ENCODE measurements around the gene FKBP8. TPM values are rescaled to one million over a fixed set of nuclear protein-coding genes. Genes with fewer than 3 reads are reported as not detected.
"Not testable (repeated sequence)": the region's sequence is repeated elsewhere in the genome, so short reads cannot be mapped to it uniquely, and the experiment has no call there.

FKBP8 gene
- 100 to 1,000 TPM; 326 to 536 TPM for total RNA-seq

- Histone ChIP-seq H3K9me3 (no peaks in the 10 kb centered on the region), H3K27ac (peak within 1 kb of the TSS; percentile 89 to 90), H3K36me3 (peaks cover 0 to 5% of the 10 kb centered on the region in 2 donors), H3K4me1 (replicated peaks) (peaks cover 5% of the 10 kb centered on the region), H3K27me3 (replicated peaks; ENCODE audit: insufficient read depth) (no peaks in the 10 kb centered on the region), H3K4me3 (peak within 1 kb of the TSS; percentile 81 to 93)
- DNase-seq (ENCODE audit: low spot score) = peak; percentile 92
- TF ChIP-seq POLR2A (IDR thresholded peaks at IDR 0.05) (peak; percentile 28), POLR2AphosphoS5 (IDR thresholded peaks at IDR 0.05) (peak; percentile 72)
- TF ChIP-seq, protein P1, sequence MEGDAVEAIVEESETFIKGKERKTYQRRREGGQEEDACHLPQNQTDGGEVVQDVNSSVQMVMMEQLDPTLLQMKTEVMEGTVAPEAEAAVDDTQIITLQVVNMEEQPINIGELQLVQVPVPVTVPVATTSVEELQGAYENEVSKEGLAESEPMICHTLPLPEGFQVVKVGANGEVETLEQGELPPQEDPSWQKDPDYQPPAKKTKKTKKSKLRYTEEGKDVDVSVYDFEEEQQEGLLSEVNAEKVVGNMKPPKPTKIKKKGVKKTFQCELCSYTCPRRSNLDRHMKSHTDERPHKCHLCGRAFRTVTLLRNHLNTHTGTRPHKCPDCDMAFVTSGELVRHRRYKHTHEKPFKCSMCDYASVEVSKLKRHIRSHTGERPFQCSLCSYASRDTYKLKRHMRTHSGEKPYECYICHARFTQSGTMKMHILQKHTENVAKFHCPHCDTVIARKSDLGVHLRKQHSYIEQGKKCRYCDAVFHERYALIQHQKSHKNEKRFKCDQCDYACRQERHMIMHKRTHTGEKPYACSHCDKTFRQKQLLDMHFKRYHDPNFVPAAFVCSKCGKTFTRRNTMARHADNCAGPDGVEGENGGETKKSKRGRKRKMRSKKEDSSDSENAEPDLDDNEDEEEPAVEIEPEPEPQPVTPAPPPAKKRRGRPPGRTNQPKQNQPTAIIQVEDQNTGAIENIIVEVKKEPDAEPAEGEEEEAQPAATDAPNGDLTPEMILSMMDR (IDR thresholded peaks at IDR 0.05) = peak in 1 of 4 experiments; percentile 4
- WGBS = under 1% methylated on average over 61 of the region's 86 CpGs
- intact Hi-C loops (cut with DNase I) = no loop called here
These were observed at the start of gene FKBP8 for GRCh38 chr19:18542941-18543813. FKBP8 (minus strand) TSS chr19:18543573; CDS start chr19:18541970, 1,603 bp downstream.

GRCh38 chr19:18592732-18593131, 49.4 kb upstream of the FKBP8 start:
- H3K36me3 ChIP-seq; H3K27ac ChIP-seq; H3K27me3 ChIP-seq (replicated peaks; ENCODE audit: insufficient read depth); H3K9me3 ChIP-seq; DNase-seq (ENCODE audit: low spot score); H3K4me1 ChIP-seq (replicated peaks); H3K4me3 ChIP-seq; intact Hi-C loops (cut with DNase I): not testable (repeated sequence)
- 84% methylated on average over 5 of the region's 5 CpGs for WGBS

- intact Hi-C loops (cut with DNase I) = no loop called here
- peaks cover 10% of the 10 kb centered on the region for H3K4me1 ChIP-seq (replicated peaks)
- H3K27me3 ChIP-seq (replicated peaks; ENCODE audit: insufficient read depth) = no peaks in the 10 kb centered on the region
- no peak overlapping the region for H3K27ac ChIP-seq
- peaks cover 0 to 3% of the 10 kb centered on the region in 2 donors for H3K36me3 ChIP-seq
- TF ChIP-seq, protein P1 (IDR thresholded peaks at IDR 0.05) = no peak
- TF ChIP-seq POLR2A (IDR thresholded peaks at IDR 0.05) (no peak), POLR2AphosphoS5 (IDR thresholded peaks at IDR 0.05) (no peak)
- no peak for DNase-seq (ENCODE audit: low spot score)
- no peaks in the 10 kb centered on the region for H3K9me3 ChIP-seq
- H3K4me3 ChIP-seq = no peak overlapping the region
- 87% methylated on average over 22 of the region's 22 CpGs for WGBS
These were observed 48.5 kb upstream of the FKBP8 start for GRCh38 chr19:18591735-18592385.

DNA sequence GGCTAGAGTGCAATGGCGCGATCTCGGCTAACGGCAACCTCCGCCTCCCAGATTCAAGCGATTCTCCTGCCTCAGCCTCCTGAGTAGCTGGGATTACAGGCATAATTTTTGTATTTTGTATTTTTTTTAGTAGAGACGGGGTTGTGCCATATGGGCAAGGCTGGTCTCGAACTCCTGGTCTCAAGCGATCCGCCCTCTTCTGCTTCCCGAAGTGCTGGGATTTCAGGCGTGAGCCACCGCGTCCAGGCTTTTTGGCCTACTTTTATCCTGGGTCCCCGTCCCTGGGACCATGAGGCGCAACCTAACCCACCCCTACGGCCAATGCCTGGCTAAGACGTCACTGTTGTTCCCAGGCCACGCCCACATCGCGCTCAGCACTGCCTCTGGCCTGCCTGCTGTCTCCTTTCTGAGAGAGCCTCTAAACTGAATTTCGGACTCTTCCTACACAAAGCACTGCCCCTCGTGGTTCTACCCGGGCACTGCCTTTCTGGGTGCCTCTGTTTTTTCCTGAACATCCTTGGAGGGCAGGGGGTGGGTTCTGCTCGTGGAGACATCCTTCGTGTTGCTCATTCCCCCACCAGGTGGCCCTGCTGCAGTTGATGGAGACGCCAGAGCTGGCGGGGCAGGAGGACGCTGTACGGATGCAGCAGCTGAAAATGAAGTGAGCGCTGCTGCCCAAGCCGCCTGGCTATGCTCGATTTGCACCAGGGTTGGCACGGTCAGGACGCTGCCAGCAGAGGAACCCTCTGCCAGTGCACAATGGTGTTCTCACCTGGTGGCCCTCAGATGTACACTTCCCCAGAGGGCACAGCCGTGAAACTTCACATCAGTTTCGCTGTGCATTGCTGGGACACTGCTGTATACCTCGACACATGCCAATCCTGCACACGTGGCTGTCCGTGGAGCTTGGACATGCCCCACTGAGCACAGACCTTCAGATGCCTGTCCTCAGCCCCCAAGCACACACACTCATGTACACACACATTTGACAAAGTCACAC, 47.2 kb upstream of the FKBP8 start:
- TF ChIP-seq POLR2A (IDR thresholded peaks at IDR 0.05) = no peak
- TF ChIP-seq, protein P1 (IDR thresholded peaks at IDR 0.05) = no peak
- no peak for TF ChIP-seq POLR2AphosphoS5 (IDR thresholded peaks at IDR 0.05)
- intact Hi-C loops (cut with DNase I) = no loop called here
- Histone ChIP-seq H3K36me3 (peaks cover 0 to 3% of the 10 kb centered on the region in 2 donors), H3K9me3 (no peaks in the 10 kb centered on the region), H3K27ac (no peak overlapping the region), H3K4me3 (no peak overlapping the region), H3K4me1 (replicated peaks) (peaks cover 10% of the 10 kb centered on the region), H3K27me3 (replicated peaks; ENCODE audit: insufficient read depth) (no peaks in the 10 kb centered on the region)
- 81% methylated on average over 40 of the region's 40 CpGs for WGBS
- no peak for DNase-seq (ENCODE audit: low spot score)

All from prostate gland (tissue), 2 donors.